GM18873 (cell line): ENCODE results near the gene BRI3BP.
"Not testable (repeated sequence)": the region's sequence is repeated elsewhere in the genome, so short reads cannot be mapped to it uniquely, and the experiment has no call there.

Source experiments
- ATAC-seq: cut with Tn5 transposase; IDR thresholded peaks from one replicate; pipeline ENCODE4 v1.9.1; 2021; ENCODE audit warnings: mild to moderate bottlenecking, moderate library complexity, moderate number of reproducible peaks; ENCODE audit not compliant: unreplicated experiment, low FRiP score

The BRI3BP gene

GRCh38 chr12:125064492-125064891 is 71.0 kb downstream of the BRI3BP start:
- no peak for ATAC-seq

GRCh38 chr12:125065021-125065918 is 71.8 kb downstream of the BRI3BP start, which contains the start of gene AACS:
Gene AACS (plus strand): TSS chr12:125065435. CDS start chr12:125065585, 150 bp downstream.
- peak; percentile 54 for ATAC-seq

GRCh38 chr12:125065919-125066570 is 72.6 kb downstream of the BRI3BP start:
- no peak for ATAC-seq

GRCh38 chr12:125068391-125068790 is 74.9 kb downstream of the BRI3BP start:
- ATAC-seq = no peak

GRCh38 chr12:125069616-125070015 is 76.2 kb downstream of the BRI3BP start:
- ATAC-seq = no peak

- no peak for ATAC-seq
Measured at GRCh38 chr12:125070112-125070511, 76.7 kb downstream of the BRI3BP start.

GRCh38 chr12:125070661-125071390 is 77.4 kb downstream of the BRI3BP start:
- no peak for ATAC-seq

GRCh38 chr12:125071456-125071855 is 78.0 kb downstream of the BRI3BP start:
- no peak for ATAC-seq

GRCh38 chr12:125072496-125072895 is 79.1 kb downstream of the BRI3BP start:
- no peak for ATAC-seq

GRCh38 chr12:125074294-125074693 is 80.8 kb downstream of the BRI3BP start:
- not testable (repeated sequence) for ATAC-seq

- no peak for ATAC-seq
Measured at GRCh38 chr12:125076103-125076502, 82.7 kb downstream of the BRI3BP start.

- no peak for ATAC-seq
Measured at GRCh38 chr12:125079084-125079483, 85.6 kb downstream of the BRI3BP start.

GRCh38 chr12:125079648-125080645 is 86.5 kb downstream of the BRI3BP start:
- ATAC-seq = no peak
